CD4-positive, alpha-beta T cell (primary cell): ENCODE measurements around the gene PLPP6. TPM values are rescaled to one million over a fixed set of nuclear protein-coding genes. Genes with fewer than 3 reads are reported as not detected.

Experiments used
- ATAC-seq: fragments of 200-7000 bp; cut with Tn5 transposase; one replicate; pipeline ENCODE4 v1.10.0; 2022; ENCODE audit warnings: mild to moderate bottlenecking; ENCODE audit not compliant: poor library complexity
- CTCF ChIA-PET: fragments of 350-600 bp; sonication (Branson Sonifier 250); formaldehyde crosslinking; loops from one replicate; lab custom pipeline; 2021; ENCODE audit warnings: antibody characterized with exemption, inconsistent platforms; lab: Charles Lee
- POLR2A ChIA-PET: fragments of 350-600 bp; sonication (Branson Sonifier 250); formaldehyde crosslinking; loops from one replicate; lab custom pipeline; 2021; ENCODE audit warnings: antibody characterized with exemption, inconsistent platforms; lab: Charles Lee
- DNase-seq, 14 experiments: peaks; one replicate each; pipeline ENCODE4 v3.0.0-alpha.2; 2013 to 2020; ENCODE audit warnings: mixed read lengths in 2 of 14
- H3K27ac ChIP-seq, 2 donors: one replicate each; pipeline versions ENCODE4 v1.5.1 to v1.7.0; 2013; ENCODE audit warnings: low read length in 2 of 2, low read depth in 1 of 2, mild to moderate bottlenecking in 1 of 2
- H3K27me3 ChIP-seq, 2 experiments: 1 replicate in 1 of 2; 2 replicates in 1 of 2; pipeline versions ENCODE4 v1.6.1 to v1.7.0; 2013; ENCODE audit warnings: low read length in 2 of 2, control low read depth in 1 of 2, mild to moderate bottlenecking in 1 of 2, moderate library complexity in 1 of 2; ENCODE audit not compliant: insufficient read depth in 2 of 2, control insufficient read depth in 1 of 2
- H3K36me3 ChIP-seq: one replicate; pipeline ENCODE4 v1.6.1; 2013; ENCODE audit warnings: low read length, control low read depth; ENCODE audit not compliant: insufficient read depth
- H3K4me1 ChIP-seq: one replicate; pipeline ENCODE4 v1.6.1; 2013; ENCODE audit warnings: low read length, control low read depth; ENCODE audit not compliant: insufficient read depth
- H3K4me3 ChIP-seq: one replicate; pipeline ENCODE4 v1.5.1; 2013; ENCODE audit warnings: mild to moderate bottlenecking, low read length, moderate library complexity
- H3K9me3 ChIP-seq, 2 experiments: 1 replicate in 1 of 2; 2 replicates in 1 of 2; pipeline versions ENCODE4 v1.6.1 to v1.7.0; 2013; ENCODE audit warnings: low read length in 2 of 2, mild to moderate bottlenecking in 2 of 2, control low read depth in 1 of 2, moderate library complexity in 1 of 2; ENCODE audit not compliant: control insufficient read depth in 1 of 2, insufficient read depth in 1 of 2
- H3K27ac Mint-ChIP-seq: one replicate; pipeline ENCODE4 v1.8.0; 2020; ENCODE audit warnings: mixed read lengths
- H3K27me3 Mint-ChIP-seq: one replicate; pipeline ENCODE4 v1.8.0; 2021; ENCODE audit warnings: mixed read lengths
- H3K36me3 Mint-ChIP-seq: one replicate; pipeline ENCODE4 v1.8.0; 2021; ENCODE audit warnings: low read depth, mixed read lengths
- H3K4me1 Mint-ChIP-seq: one replicate; pipeline ENCODE4 v1.8.0; 2021; ENCODE audit warnings: low read depth, mixed read lengths
- H3K4me3 Mint-ChIP-seq: one replicate; pipeline ENCODE4 v1.8.0; 2020; ENCODE audit warnings: mild to moderate bottlenecking, mixed read lengths
- H3K9me3 Mint-ChIP-seq: one replicate; pipeline ENCODE4 v1.8.0; 2020; ENCODE audit warnings: mixed read lengths
- CTCF ChIP-seq: fragments of 200-600 bp; IDR thresholded peaks from one replicate; pipeline ENCODE4 v1.8.0; 2022; ENCODE audit warnings: antibody characterized with exemption, mild to moderate bottlenecking
- intact Hi-C, 2 experiments: fragments of 100-400 bp; cut with DNase I in 1 of 2; cut with micrococcal nuclease in 1 of 2; formaldehyde crosslinking; loops; one replicate each; pipeline versions ENCODE4 v1.15.1 to v1.9.0; 2023 to 2025; cut with DNase I, micrococcal nuclease
- total RNA-seq, 174 experiments: library from RNA in 2 of 174; stranded (reverse) in 2 of 174; gene quantifications; one replicate each; pipeline ENCODE4 v1.2.3 and lab custom pipeline; 2021 to 2026

Gene PLPP6
- total RNA-seq, 2 experiments from 2014 or later: 8.9 to 10.5 TPM

GRCh38 chr9:4615778-4616177 is 46.3 kb upstream of the PLPP6 start:
- intact Hi-C loops: no loop called here

DNA sequence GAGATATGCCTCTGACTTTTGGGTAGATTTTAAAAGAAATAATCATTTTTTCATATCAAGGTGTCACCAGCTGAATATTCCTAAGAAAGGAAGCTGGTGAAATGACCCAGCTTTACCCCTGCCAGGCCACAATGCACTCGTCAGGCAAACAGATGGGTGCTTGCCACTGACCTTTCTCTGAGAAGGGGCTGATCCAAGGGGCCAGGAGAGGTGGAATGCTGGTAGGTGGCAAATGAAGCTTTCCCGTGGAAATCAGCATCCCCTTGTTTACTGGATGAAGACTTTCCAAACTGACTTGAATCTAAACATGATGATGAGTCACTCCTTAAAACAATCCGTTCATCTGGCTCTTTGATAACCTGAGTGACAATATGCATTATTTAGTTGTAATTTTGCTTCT is 44.3 kb upstream of the PLPP6 start:
- Histone ChIP-seq H3K36me3 (no peaks in the 10 kb centered on the region), H3K9me3 (no peaks in the 10 kb centered on the region), H3K4me1 (peaks cover 16% of the 10 kb centered on the region), H3K27ac (no peak overlapping the region), H3K4me3 (no peak overlapping the region), H3K27me3 (no peaks in the 10 kb centered on the region)
- DNase-seq (no peak), ATAC-seq (no peak)
- no peaks in the 10 kb centered on the region for H3K27me3 Mint-ChIP-seq
- H3K36me3 Mint-ChIP-seq: peaks cover 7% of the 10 kb centered on the region
- no peak overlapping the region for H3K4me3 Mint-ChIP-seq
- no peaks in the 10 kb centered on the region for H3K9me3 Mint-ChIP-seq
- intact Hi-C loops: no loop called here
- H3K4me1 Mint-ChIP-seq: peaks cover 20% of the 10 kb centered on the region
- no peak for TF ChIP-seq CTCF
- H3K27ac Mint-ChIP-seq: no peak overlapping the region
- ChIA-PET POLR2A (interaction anchor here (0.6 to 0.8 kb wide), 2 partner anchors 33 to 48 kb away, joined by 3 read pairs; no protein-coding TSS in a partner anchor), CTCF (no interaction called here)

More at GRCh38 chr9:4615778-4616177, 46.3 kb upstream of the PLPP6 start:
- POLR2A ChIA-PET: no interaction called here
- Mint-ChIP-seq H3K9me3 (no peaks in the 10 kb centered on the region), H3K36me3 (peaks cover 13% of the 10 kb centered on the region), H3K4me1 (peaks cover 20% of the 10 kb centered on the region), H3K4me3 (no peak overlapping the region), H3K27me3 (no peaks in the 10 kb centered on the region), H3K27ac (no peak overlapping the region)
- Histone ChIP-seq H3K36me3 (no peaks in the 10 kb centered on the region), H3K27ac (no peak overlapping the region), H3K4me3 (no peak overlapping the region), H3K4me1 (peaks cover 16% of the 10 kb centered on the region), H3K9me3 (no peaks in the 10 kb centered on the region), H3K27me3 (no peaks in the 10 kb centered on the region)
- ATAC-seq (no peak), DNase-seq (no peak)
- CTCF ChIA-PET: no interaction called here
- no peak for TF ChIP-seq CTCF

DNA sequence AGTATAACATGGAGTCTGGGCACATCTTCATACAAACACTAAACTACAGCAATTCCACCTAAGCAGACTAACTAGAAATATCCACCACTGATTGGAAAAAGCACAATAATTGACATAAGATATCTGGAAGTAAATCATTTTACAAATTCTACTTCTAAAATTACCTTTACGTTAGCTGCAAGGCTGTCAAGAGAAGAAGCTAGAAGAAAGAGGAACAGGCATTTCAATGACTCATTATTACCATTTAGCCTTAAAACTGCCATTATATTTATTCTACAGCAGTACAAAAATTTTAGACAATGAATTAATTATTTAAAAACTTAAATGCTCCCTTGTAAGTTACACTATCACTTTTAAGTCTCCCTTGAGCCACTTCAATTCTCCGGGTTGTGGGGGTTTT is 43.4 kb upstream of the PLPP6 start:
- Histone ChIP-seq H3K27me3 (no peaks in the 10 kb centered on the region), H3K4me3 (no peak overlapping the region), H3K36me3 (no peaks in the 10 kb centered on the region), H3K9me3 (no peaks in the 10 kb centered on the region), H3K27ac (no peak overlapping the region), H3K4me1 (peaks cover 16% of the 10 kb centered on the region)
- TF ChIP-seq CTCF: no peak
- H3K4me3 Mint-ChIP-seq: no peak overlapping the region
- intact Hi-C loops: no loop called here
- DNase-seq: no peak
- ChIA-PET POLR2A (no interaction called here), CTCF (no interaction called here)
- no peak for ATAC-seq
- no peaks in the 10 kb centered on the region for H3K9me3 Mint-ChIP-seq
- peaks cover 20% of the 10 kb centered on the region for H3K4me1 Mint-ChIP-seq
- peaks cover under 1% of the 10 kb centered on the region for H3K36me3 Mint-ChIP-seq
- H3K27me3 Mint-ChIP-seq: no peaks in the 10 kb centered on the region
- no peak overlapping the region for H3K27ac Mint-ChIP-seq
